Measurements from ENCODE around the gene DBNDD1. TPM values are rescaled to one million over a fixed set of nuclear protein-coding genes. Genes with fewer than 3 reads are reported as not detected.
"Not testable (repeated sequence)": the region's sequence is repeated elsewhere in the genome, so short reads cannot be mapped to it uniquely, and the experiment has no call there.

DBNDD1 gene
- polyA plus RNA-seq (2014; cell fraction: cytosol; rRNA removed): 90.8 and 91.6 TPM in 2 replicates
- polyA plus RNA-seq (2014; cell fraction: nucleus; rRNA removed): 51.7 and 56.1 TPM in 2 replicates

- peak; percentile 39 for DNase-seq (ENCODE audit: low spot score)
These were observed at the start of gene DBNDD1 for GRCh38 chr16:90018652-90019542. DBNDD1 (minus strand) TSS chr16:90019456; CDS start chr16:90019341, 115 bp downstream.

DNA sequence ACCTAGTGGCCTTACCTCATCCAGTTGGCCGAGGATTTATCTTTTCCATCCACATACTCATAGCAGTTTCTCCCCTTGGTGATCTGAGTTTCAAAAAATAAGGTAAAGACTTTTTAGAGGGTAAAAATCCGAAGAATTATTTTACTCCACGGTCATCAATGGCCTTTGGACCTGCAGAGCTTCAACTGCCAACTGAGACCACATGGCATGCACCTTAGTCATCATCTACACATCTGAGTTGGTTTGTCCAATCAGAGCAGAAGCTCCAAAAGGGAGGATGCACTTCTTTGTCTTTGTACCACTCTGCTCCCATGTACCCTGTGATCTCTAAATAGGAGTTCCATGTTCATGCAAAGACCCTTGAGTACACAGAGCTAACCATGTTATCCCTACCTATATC, 42.2 kb upstream of the DBNDD1 start:
- no peak for DNase-seq (ENCODE audit: low spot score)

DNA sequence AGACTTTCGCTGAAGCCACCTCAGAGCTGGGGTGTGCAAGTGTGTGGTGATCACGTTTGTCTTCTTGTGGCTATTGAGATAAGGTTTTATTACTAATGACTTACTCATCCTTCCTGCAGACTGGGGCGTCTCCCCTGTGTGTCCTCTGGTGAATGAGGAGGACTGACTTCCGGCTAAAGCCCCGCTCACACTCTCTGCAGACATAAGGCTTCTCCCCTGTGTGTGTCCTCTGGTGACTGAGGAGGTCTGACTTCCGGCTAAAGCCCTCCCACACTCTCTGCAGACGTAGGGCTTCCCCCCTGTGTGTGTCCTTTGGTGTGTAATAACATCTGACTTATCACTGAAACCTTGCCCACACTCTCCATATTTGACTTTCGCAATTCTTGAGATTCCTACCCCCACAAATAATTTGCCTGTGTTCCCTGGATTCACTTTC, 38.5 kb upstream of the DBNDD1 start:
- DNase-seq (ENCODE audit: low spot score): no peak

DNA sequence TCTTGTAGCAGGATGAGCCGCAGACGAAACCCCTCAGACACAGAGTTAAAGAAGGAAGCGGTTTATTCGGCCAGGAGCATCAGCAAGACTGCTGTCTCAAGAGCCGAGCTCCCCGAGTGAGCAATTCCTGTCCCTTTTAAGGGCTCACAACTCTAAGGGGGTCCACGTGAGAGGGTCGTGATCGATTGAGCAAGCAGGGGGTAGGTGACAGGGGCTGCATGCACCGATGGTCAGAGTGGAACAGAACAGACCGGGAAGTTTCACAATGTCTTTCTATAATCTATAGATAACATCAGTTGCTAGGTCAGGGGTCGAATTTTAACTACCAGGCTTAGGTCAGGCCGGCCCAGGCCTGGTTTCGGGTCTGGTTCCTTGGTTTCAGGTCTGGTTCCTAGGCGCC, 37.3 kb upstream of the DBNDD1 start:
- not testable (repeated sequence) for DNase-seq (ENCODE audit: low spot score)

DNA sequence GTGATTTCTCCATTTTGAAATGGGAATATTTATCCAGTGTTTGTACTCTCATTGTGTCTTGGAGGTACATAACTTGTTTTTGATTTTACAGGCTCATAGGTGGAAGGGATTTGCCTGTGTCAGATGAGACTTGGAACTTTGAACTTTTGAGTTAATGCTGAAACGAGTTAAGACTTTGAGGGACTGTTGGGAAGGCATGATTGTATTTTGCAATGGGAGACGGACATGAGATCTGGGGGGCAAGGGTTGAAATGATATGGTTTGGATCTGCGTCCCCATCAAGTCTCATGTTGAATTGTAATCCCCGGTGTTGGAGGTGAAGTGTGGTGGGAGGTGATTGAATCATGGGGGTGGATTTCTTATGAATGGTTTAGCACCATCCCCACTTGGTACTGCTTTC, 36.1 kb upstream of the DBNDD1 start:
- DNase-seq (ENCODE audit: low spot score): no peak

DNA sequence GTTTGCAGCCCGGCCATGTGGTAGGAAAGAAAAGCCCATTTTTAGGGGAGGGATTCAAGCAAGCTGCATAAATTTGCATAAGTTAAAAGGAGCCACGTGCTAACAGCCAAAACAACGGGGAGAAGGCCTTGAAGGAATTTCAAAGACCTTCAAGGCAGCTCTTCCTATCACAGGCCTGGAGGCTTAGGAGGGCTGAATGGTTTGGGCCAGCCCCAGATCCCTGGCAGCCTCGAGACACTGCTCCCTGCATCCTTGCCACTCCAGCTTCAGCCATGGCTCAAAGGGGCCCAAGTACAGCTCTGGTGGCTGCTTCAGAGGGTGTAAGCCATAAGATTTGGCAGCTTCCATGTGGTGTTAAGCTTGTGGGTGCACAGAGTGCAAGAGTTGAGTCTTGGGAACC, 35.3 kb upstream of the DBNDD1 start:
- no peak for DNase-seq (ENCODE audit: low spot score)

- DNase-seq (ENCODE audit: low spot score): no peak
These were observed 34.7 kb upstream of the DBNDD1 start for GRCh38 chr16:90053902-90054500.

DNA sequence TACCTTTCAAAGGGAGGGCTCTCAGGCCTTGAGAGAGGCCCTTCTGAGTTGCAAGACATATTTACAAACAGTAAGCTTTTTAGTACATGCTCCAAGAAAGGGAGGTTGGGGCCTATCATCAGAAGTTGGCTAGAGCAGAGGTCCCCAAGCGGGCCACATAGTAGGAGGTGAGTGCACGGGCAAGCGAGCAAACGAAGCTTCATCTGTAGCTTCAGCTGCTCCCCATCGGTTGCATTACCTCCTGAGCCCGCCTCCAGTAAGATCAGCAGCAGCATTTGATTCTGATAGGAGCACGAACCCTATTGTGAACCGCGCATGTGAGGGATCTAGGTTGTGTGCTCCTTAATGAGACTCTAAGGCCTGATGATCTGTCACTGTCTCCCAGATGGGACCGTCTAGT, 31.7 kb upstream of the DBNDD1 start:
- no peak for DNase-seq (ENCODE audit: low spot score)

DNA sequence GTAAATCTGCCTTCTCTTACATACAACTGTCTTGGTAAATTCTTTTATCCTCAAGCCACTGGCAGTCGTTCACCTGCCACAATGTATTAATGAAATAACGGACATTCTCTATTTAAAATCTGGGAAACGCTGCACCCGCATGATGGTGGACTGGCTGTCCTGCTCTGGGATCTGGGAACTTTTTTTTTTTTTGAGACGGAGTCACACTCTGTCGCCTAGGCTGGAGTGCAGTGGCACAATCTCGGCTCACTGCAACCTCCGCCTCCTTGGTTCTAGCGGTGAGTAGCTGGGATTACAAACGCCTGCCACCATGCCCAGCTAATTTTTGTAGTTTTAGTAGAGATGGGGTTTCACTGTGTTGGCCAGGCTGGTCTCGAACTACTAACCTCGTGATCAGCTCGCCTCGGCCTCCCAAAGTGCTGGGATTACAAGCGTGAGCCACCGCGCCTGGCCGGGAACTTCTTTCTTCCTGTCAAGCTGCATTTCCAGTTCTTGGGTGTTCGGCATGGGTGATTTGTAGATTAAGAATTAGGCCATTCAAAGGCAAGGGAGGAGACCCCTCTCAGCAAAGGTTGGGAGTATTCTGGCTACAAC, 29.6 kb upstream of the DBNDD1 start:
- DNase-seq (ENCODE audit: low spot score): no peak

GRCh38 chr16:90048347-90048722, 29.1 kb upstream of the DBNDD1 start:
- DNase-seq (ENCODE audit: low spot score): no peak

GRCh38 chr16:90047714-90048346, 28.6 kb upstream of the DBNDD1 start:
- DNase-seq (ENCODE audit: low spot score): peak; percentile 36

DNA sequence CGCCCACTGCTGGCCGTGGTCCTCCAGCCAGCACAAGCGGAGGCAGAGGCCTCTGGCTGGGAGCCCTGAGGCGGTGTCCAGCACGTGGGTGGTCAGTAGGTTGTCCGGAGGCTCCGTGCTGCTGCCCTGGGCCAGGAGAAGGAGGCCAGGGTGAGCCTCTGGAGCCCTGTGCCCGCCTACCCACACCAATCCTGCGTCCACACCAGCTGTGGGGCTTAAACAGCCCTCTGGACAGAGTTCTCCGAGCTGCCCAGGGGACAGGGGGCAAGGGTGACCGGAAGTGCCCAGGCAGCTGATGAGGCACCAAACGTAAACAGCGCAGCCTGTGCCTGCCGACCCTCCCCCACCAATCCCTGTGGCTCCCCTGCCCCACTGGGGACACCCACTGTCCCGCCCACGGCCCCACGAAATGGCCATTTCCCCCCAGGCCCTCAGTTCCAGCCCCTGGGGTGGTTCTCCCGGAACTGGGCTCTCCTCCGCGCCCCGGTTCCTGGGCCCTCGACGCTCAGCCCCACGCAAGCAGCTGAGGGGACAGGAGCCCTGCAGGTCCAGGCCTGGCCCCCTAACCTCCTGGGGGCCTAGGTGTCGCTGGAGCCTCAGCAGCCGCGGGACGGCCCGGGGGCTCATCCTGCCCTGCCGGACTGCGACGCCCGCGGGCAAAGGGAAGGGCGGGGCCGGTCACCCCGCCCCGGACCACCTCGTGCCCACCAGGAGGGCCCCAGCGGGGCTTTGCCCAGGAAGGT, 27.9 kb upstream of the DBNDD1 start:
- DNase-seq (ENCODE audit: low spot score): peak; percentile 39

- peak; percentile 89 for DNase-seq (ENCODE audit: low spot score)
These were observed 27.1 kb upstream of the DBNDD1 start for GRCh38 chr16:90046122-90046970.

DNA sequence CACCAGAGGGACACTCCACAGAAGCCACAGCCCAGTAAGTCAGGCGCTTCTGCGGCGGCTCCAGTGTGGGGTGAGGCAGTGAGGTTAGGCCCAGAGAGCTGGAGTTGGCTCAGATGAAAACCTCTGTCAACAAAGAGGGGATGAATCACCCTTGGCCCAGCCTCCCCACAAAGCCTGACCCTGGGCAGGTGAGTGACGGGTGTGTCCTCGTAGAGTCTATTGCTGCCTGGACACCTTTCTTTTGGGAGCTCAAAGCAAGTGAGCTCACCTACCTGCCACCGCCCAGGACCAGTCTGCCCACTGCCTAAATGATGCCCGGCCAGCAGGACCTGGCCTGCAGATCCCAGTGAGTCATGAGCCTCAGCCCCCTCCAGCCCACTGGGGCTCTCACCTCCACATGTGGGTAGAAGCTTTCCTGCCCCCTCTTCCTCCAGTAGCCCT, 24.9 kb upstream of the DBNDD1 start:
- DNase-seq (ENCODE audit: low spot score): no peak

GRCh38 chr16:90043526-90043925, 24.3 kb upstream of the DBNDD1 start:
- no peak for DNase-seq (ENCODE audit: low spot score)

GRCh38 chr16:90042946-90043514, 23.8 kb upstream of the DBNDD1 start:
- no peak for DNase-seq (ENCODE audit: low spot score)

DNA sequence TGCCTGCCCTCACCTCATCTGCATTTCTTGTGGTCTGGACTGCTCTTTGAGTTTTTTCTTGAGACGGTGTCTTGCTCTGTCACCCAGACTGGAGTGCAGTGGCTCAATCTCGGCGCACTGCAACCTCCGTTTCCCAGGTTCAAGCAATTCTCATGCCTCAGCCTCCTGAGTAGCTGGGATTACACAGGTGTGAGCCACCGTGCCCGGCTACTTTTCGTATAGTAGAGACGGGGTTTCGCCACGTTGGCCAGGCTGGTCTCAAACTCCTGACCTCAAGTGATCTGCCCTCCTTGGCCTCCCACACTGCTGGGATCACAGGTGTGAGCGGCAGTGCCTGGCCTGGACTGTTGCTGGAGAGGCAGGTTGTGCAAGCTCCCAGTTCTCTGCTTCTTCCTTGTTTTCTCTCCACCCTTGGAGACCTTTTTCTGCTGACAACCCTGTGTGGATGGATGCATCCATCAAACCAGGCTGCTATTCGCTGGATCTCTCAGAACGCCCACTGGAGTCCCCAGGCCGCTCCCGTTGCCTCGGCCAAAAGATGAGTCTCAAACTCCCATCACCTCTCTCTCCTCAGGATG, 22.7 kb upstream of the DBNDD1 start:
- no peak for DNase-seq (ENCODE audit: low spot score)

- no peak for DNase-seq (ENCODE audit: low spot score)
These were observed 21.1 kb upstream of the DBNDD1 start for GRCh38 chr16:90040152-90041023.

- no peak for DNase-seq (ENCODE audit: low spot score)
These were observed 18.0 kb upstream of the DBNDD1 start for GRCh38 chr16:90037276-90037675.

All from SK-N-DZ (cell line).